ENCODE measurements around the gene MARCO.

The MARCO gene

DNA sequence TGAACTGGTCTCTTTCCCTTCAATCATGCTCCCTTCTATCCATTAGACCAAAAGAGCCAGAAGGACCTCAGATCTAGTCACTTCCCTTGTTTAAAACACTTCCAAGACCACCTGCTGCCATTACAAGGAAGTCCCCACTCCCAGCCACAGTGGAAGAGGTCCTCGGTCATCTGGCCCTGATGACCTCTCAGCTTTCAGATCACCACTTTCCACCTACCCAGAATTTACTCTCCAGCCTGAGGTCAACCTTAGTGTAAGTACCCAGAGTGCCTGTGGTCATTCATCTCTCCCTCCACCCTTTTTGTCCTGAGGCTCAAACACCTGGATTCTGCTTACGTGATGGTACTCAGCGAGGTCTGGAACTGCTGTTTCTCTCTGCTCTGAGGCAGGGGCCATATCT is 67.1 kb downstream of the MARCO start:
- TF ChIP-seq, protein P1, sequence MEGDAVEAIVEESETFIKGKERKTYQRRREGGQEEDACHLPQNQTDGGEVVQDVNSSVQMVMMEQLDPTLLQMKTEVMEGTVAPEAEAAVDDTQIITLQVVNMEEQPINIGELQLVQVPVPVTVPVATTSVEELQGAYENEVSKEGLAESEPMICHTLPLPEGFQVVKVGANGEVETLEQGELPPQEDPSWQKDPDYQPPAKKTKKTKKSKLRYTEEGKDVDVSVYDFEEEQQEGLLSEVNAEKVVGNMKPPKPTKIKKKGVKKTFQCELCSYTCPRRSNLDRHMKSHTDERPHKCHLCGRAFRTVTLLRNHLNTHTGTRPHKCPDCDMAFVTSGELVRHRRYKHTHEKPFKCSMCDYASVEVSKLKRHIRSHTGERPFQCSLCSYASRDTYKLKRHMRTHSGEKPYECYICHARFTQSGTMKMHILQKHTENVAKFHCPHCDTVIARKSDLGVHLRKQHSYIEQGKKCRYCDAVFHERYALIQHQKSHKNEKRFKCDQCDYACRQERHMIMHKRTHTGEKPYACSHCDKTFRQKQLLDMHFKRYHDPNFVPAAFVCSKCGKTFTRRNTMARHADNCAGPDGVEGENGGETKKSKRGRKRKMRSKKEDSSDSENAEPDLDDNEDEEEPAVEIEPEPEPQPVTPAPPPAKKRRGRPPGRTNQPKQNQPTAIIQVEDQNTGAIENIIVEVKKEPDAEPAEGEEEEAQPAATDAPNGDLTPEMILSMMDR (IDR thresholded peaks at IDR 0.05; ENCODE audit: borderline replicate concordance, extremely low read depth, low read length, poor library complexity, severe bottlenecking) = no peak
- no peak for TF ChIP-seq EZH2 (IDR thresholded peaks at IDR 0.05; ENCODE audit: borderline replicate concordance, low read depth, low read length, severe bottlenecking)
- no peak for DNase-seq

DNA sequence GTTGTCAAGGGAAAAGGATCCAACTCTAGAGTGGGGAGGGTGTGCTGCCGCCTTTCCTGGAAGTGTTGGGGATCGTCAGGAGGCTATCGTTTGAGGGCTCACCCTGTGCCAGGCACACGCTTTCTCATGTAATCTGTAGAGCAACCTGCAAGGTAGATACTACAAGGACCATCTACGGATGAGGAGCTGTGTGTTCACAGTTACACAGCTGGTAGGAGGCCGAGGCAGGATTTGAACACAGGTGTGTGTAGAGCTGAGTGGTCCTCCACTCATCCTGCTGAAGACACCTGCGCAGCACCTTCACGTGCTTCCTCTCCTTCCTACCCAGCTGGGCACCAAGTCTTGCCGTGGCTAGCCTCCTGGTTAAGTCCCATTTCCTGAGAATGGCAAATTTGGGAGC is 68.3 kb downstream of the MARCO start:
- TF ChIP-seq, protein P1 (IDR thresholded peaks at IDR 0.05; ENCODE audit: borderline replicate concordance, extremely low read depth, low read length, poor library complexity, severe bottlenecking) = no peak
- TF ChIP-seq EZH2 (IDR thresholded peaks at IDR 0.05; ENCODE audit: borderline replicate concordance, low read depth, low read length, severe bottlenecking) = no peak
- H3K4me3 ChIP-seq (ENCODE audit: low read depth in 1 of 2, low read length in 2 of 2) = no peak overlapping the region
- H3K27ac ChIP-seq (ENCODE audit: low read length) = no peak overlapping the region
- no peaks in the 10 kb centered on the region for H3K36me3 ChIP-seq (ENCODE audit: insufficient read depth, low read length)
- ATAC-seq (ENCODE audit: insufficient read depth, low read depth) = no peak
- H3K4me2 ChIP-seq (ENCODE audit: insufficient read depth, low read length) = no peak overlapping the region
- H2AFZ ChIP-seq (ENCODE audit: low read depth, low read length) = no peak overlapping the region
- H3K9ac ChIP-seq (ENCODE audit: low read depth, low read length) = no peak overlapping the region
- no peak for DNase-seq
- no peaks in the 10 kb centered on the region for H3K9me3 ChIP-seq (ENCODE audit: insufficient read depth, low read length, severe bottlenecking)
- no peaks in the 10 kb centered on the region for H3K79me2 ChIP-seq (ENCODE audit: insufficient read depth, low read length)
- H3K27me3 ChIP-seq (ENCODE audit: insufficient read depth, low read length, poor library complexity) = no peaks in the 10 kb centered on the region
- H4K20me1 ChIP-seq (ENCODE audit: insufficient read depth, low read length) = no peaks in the 10 kb centered on the region
- H3K4me1 ChIP-seq (ENCODE audit: insufficient read depth, low read length) = no peaks in the 10 kb centered on the region

More for the DNA sequence above, 67.1 kb downstream of the MARCO start:
- no peaks in the 10 kb centered on the region for H3K27me3 ChIP-seq (ENCODE audit: insufficient read depth, low read length, poor library complexity)
- no peaks in the 10 kb centered on the region for H3K4me1 ChIP-seq (ENCODE audit: insufficient read depth, low read length)
- no peaks in the 10 kb centered on the region for H3K36me3 ChIP-seq (ENCODE audit: insufficient read depth, low read length)
- H3K9ac ChIP-seq (ENCODE audit: low read depth, low read length) = no peak overlapping the region
- H2AFZ ChIP-seq (ENCODE audit: low read depth, low read length) = no peak overlapping the region
- H3K9me3 ChIP-seq (ENCODE audit: insufficient read depth, low read length, severe bottlenecking) = peaks cover 8% of the 10 kb centered on the region
- H3K4me3 ChIP-seq (ENCODE audit: low read depth in 1 of 2, low read length in 2 of 2) = no peak overlapping the region
- no peaks in the 10 kb centered on the region for H4K20me1 ChIP-seq (ENCODE audit: insufficient read depth, low read length)
- no peak overlapping the region for H3K4me2 ChIP-seq (ENCODE audit: insufficient read depth, low read length)
- no peak for ATAC-seq (ENCODE audit: insufficient read depth, low read depth)
- H3K79me2 ChIP-seq (ENCODE audit: insufficient read depth, low read length) = no peaks in the 10 kb centered on the region
- H3K27ac ChIP-seq (ENCODE audit: low read length) = no peak overlapping the region

DNA sequence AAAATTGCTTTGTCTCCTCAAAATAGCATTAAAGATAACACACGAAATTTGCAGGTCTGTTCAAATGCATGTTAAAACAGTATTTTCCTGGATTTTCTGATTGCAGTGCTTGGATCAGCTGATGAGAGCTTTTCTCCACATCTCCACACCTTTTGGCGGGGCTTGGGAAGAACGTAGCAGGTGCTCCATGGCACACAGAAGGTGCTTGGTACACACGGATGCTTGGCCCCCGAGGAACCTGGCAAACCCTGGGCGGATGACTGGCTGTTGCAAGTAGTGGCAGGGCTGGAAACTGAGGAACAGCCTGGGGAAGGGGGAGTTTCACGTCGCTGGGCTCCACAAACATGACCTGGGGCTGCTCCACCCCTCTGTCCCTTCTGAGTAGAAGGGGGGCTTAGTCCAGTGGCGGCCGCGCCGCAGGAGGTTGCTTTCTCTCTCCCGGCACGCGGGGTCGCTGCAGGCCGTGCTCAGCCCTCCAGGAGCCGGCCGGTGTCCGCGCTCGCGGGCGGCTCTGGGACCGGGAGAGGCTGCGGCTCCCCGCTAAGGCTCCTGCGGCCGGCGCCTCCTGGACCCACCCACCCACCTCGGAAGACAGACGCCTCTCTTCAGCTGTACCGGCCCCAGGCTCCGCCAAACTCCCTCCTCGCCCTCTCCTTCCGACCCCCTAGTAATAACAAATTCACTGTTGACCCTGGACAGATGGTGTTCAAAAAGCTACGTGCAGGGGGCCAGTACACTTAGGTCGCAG is 69.3 kb downstream of the MARCO start:
- Histone ChIP-seq H3K4me3 (ENCODE audit: low read depth in 1 of 2, low read length in 2 of 2) (no peak overlapping the region), H3K27me3 (ENCODE audit: insufficient read depth, low read length, poor library complexity) (no peaks in the 10 kb centered on the region), H3K79me2 (ENCODE audit: insufficient read depth, low read length) (no peaks in the 10 kb centered on the region), H3K9me3 (ENCODE audit: insufficient read depth, low read length, severe bottlenecking) (no peaks in the 10 kb centered on the region), H3K4me2 (ENCODE audit: insufficient read depth, low read length) (no peak overlapping the region), H3K9ac (ENCODE audit: low read depth, low read length) (no peak overlapping the region), H3K27ac (ENCODE audit: low read length) (no peak overlapping the region), H2AFZ (ENCODE audit: low read depth, low read length) (no peak overlapping the region), H3K4me1 (ENCODE audit: insufficient read depth, low read length) (no peaks in the 10 kb centered on the region), H4K20me1 (ENCODE audit: insufficient read depth, low read length) (no peaks in the 10 kb centered on the region), H3K36me3 (ENCODE audit: insufficient read depth, low read length) (no peaks in the 10 kb centered on the region)
- ATAC-seq (ENCODE audit: insufficient read depth, low read depth) (no peak), DNase-seq (no peak)
- TF ChIP-seq, protein P1 (IDR thresholded peaks at IDR 0.05; ENCODE audit: borderline replicate concordance, extremely low read depth, low read length, poor library complexity, severe bottlenecking) = no peak

DNA sequence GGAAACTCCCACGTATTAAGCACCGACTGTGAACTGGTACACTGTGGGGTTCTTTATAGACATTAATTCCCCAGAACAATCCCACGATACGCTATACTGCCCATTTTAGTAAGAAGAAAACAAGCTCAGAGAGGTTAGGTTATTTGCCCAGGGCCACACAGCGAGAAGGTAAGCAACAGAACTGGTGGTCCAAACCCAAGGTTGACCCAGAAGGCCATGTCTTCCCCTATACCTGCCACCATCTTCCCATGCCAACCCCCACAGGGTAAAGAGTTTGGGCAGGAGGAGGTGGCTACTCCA is 69.9 kb downstream of the MARCO start:
- H3K27me3 ChIP-seq (ENCODE audit: insufficient read depth, low read length, poor library complexity) = no peaks in the 10 kb centered on the region

More for the DNA sequence above, 69.9 kb downstream of the MARCO start:
- Histone ChIP-seq H3K79me2 (ENCODE audit: insufficient read depth, low read length) (no peaks in the 10 kb centered on the region), H3K27ac (ENCODE audit: low read length) (no peak overlapping the region), H3K4me2 (ENCODE audit: insufficient read depth, low read length) (no peak overlapping the region), H4K20me1 (ENCODE audit: insufficient read depth, low read length) (no peaks in the 10 kb centered on the region), H3K9ac (ENCODE audit: low read depth, low read length) (no peak overlapping the region), H2AFZ (ENCODE audit: low read depth, low read length) (no peak overlapping the region), H3K36me3 (ENCODE audit: insufficient read depth, low read length) (no peaks in the 10 kb centered on the region), H3K9me3 (ENCODE audit: insufficient read depth, low read length, severe bottlenecking) (no peaks in the 10 kb centered on the region), H3K4me3 (ENCODE audit: low read depth in 1 of 2, low read length in 2 of 2) (no peak overlapping the region), H3K4me1 (ENCODE audit: insufficient read depth, low read length) (no peaks in the 10 kb centered on the region)
- DNase-seq = no peak
- no peak for ATAC-seq (ENCODE audit: insufficient read depth, low read depth)
- TF ChIP-seq, protein P1 (IDR thresholded peaks at IDR 0.05; ENCODE audit: borderline replicate concordance, extremely low read depth, low read length, poor library complexity, severe bottlenecking) = no peak
- TF ChIP-seq EZH2 (IDR thresholded peaks at IDR 0.05; ENCODE audit: borderline replicate concordance, low read depth, low read length, severe bottlenecking) = no peak
